Stimulated activated CD4-positive, alpha-beta T cell treated with anti-CD3 and anti-CD28 coated beads, Interleukin-1b, Interleukin-23, amount 100 ng/mL, for 24 hours (primary cell): ENCODE measurements around the gene SMYD3.

Experiments
- DNase-seq, 4 experiments: peaks; one replicate each; pipeline ENCODE4 v3.0.0-alpha.2; 2020; ENCODE audit warnings: low read depth in 4 of 4, low spot score in 1 of 4

The SMYD3 gene

DNA sequence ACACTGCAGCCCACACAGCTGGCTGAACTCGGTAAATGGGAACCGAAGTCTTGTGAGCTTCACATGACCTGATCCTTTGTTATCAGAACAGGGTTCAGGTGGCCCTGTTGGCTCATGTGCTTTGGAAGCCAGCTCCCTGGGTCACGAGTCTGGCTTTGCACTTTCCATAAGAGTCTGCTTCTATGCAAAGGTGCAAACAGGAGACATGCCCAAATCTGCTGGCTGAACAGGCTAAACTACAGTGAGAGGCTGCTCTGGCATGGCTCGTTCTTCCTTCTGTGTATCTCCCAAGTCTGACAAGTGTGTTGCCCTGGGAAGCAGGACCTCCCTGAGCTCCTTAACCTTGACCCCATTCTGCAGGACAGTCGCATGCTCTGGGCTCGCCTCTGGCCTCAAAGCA lies 802.7 kb downstream of the SMYD3 start:
- DNase-seq = no peak

DNA sequence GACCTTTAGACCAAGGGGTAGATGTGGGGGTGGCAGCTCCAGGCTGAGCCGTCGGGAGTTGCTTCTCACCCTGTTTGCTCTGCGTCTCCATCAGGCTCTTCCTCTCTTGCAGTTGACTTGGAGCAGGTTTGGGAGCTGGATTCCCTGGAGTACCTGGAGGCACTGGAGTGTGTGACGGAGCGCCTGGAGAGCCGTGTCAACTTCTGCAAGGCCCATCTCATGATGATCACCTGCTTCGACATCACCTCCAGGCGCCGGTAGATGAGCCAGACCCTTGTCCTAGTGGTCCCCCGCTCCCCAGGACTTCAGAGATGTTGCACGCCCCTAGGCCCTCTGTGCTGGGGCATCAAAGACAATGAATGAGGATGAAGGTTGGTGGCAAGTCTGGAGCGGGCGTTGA lies 804.7 kb downstream of the SMYD3 start:
- DNase-seq = no peak

DNA sequence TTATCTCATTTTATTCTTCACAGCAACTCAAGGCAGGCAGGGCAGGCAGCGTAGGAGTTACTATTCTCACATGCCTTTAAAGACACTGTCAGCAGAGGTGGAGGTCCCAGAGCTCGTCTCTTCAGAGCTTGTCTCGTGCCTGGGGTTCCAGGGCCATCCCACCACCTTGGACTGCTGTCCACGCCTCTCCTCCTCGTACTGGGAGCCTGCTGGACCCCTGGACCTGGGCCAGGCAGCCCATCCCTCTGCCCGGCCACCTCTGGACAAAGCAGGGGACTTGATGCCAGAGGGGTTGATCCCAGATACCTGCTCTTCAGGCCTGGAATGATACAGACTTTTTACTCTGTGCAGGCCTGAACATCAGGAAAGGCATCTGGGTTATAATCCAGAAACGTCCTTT lies 805.4 kb downstream of the SMYD3 start:
- no peak for DNase-seq

DNA sequence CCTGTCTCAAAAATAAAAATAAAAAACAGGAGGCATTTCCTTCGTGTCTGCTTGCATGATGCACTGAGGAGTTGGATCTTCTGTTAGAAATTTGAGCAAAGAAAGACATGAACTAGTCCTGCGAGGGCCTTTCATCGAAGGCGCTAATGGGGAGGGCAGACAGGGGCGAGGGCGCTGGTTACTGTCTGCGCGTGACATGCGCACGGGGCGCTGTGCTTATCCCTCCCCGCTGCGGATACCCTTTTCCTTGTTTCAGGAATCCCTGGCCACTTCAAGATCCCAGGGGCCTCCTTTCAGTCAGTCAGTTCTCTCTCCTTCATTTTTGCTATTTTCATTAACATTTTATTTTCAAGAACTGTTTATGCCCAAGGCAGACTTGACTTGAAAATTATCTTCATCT lies 806.4 kb downstream of the SMYD3 start:
- no peak for DNase-seq
